HS-27A (cell line): ENCODE measurements around the gene COX5A.
"Not testable (repeated sequence)": the region's sequence is repeated elsewhere in the genome, so short reads cannot be mapped to it uniquely, and the experiment has no call there.

Experiments
- DNase-seq: peaks from one replicate; pipeline ENCODE4 v3.0.0-alpha.2; 2012; ENCODE audit warnings: low read depth, missing footprints

The COX5A gene

GRCh38 chr15:74901612-74902063 is 36.2 kb downstream of the COX5A start:
- DNase-seq, result no peak

- DNase-seq, result no peak
Measured at GRCh38 chr15:74897300-74897701, 40.6 kb downstream of the COX5A start.

- DNase-seq, result no peak
Measured at GRCh38 chr15:74896316-74896715, 41.6 kb downstream of the COX5A start.

GRCh38 chr15:74895830-74896229 is 42.0 kb downstream of the COX5A start:
- DNase-seq, result no peak

GRCh38 chr15:74894383-74894782 is 43.5 kb downstream of the COX5A start:
- not testable (repeated sequence) for DNase-seq

- DNase-seq, result no peak
Measured at GRCh38 chr15:74893627-74894026, 44.2 kb downstream of the COX5A start.

- no peak for DNase-seq
Measured at GRCh38 chr15:74892931-74893330, 44.9 kb downstream of the COX5A start.

GRCh38 chr15:74892313-74892712 is 45.6 kb downstream of the COX5A start:
- no peak for DNase-seq

- DNase-seq, result no peak
Measured at GRCh38 chr15:74891469-74891868, 46.4 kb downstream of the COX5A start.

GRCh38 chr15:74890665-74890960 is 47.3 kb downstream of the COX5A start:
- no peak for DNase-seq

GRCh38 chr15:74889883-74890664 is 47.8 kb downstream of the COX5A start, which contains the start of gene MPI:
Gene MPI (plus strand): TSS chr15:74890042. CDS start chr15:74890074, 32 bp downstream.
- DNase-seq, result no peak

- no peak for DNase-seq
Measured at GRCh38 chr15:74889390-74889882, 48.4 kb downstream of the COX5A start.

GRCh38 chr15:74888716-74889115 is 49.2 kb downstream of the COX5A start:
- DNase-seq, result no peak

- DNase-seq, result not testable (repeated sequence)
Measured at GRCh38 chr15:74887537-74888193, 50.2 kb downstream of the COX5A start.

- no peak for DNase-seq
Measured at GRCh38 chr15:74885461-74885860, 52.4 kb downstream of the COX5A start.

GRCh38 chr15:74884428-74885223 is 53.2 kb downstream of the COX5A start:
- no peak for DNase-seq

- no peak for DNase-seq
Measured at GRCh38 chr15:74882528-74882927, 55.3 kb downstream of the COX5A start.

GRCh38 chr15:74878273-74878672 is 59.6 kb downstream of the COX5A start:
- DNase-seq, result no peak

GRCh38 chr15:74873756-74874424 is 64.0 kb downstream of the COX5A start:
- no peak for DNase-seq

- peak; percentile 88 for DNase-seq
Measured at GRCh38 chr15:74873036-74873755, 64.7 kb downstream of the COX5A start, which contains the start of gene SCAMP2. Gene SCAMP2 (minus strand): TSS chr15:74873365. CDS start chr15:74873255, 110 bp downstream.

GRCh38 chr15:74872702-74873035 is 65.2 kb downstream of the COX5A start:
- no peak for DNase-seq
